Measurements from ENCODE around the gene FBXW8. TPM values are rescaled to one million over a fixed set of nuclear protein-coding genes. Genes with fewer than 3 reads are reported as not detected.

FBXW8 gene
- total RNA-seq, 1 experiment from 2014 or later, result 10.3 TPM

DNA sequence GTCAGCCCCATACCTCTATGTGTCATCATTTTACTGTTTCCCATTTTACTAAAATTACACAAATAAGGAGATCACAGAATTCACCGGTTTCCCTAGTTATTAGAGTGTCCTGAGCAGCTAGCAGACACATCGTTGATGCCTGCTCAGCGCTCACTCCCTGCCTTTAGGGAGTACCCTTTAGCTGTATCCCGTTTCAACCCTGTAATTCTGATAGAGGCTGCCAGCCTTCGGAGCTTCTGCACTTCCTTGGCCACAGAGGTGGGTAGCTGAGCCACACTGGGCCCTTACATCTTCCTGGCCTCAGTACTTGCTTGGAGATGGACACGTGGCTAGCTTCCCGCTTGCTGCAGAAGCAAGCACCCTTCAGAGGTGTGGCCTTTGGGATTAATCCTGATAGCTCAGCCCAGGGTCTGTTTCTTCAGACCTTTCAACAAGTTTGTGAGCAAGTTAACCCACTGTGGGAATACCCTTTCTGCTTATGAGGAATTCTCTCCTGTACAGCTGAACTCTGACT, 14.3 kb upstream of the FBXW8 start:
- no peak for DNase-seq (ENCODE audit: low read depth in 1 of 2, low spot score in 2 of 2)
- Histone ChIP-seq H3K4me3 (no peak overlapping the region), H3K4me1 (replicated peaks) (no peaks in the 10 kb centered on the region), H3K36me3 (no peaks in the 10 kb centered on the region), H3K27me3 (replicated peaks) (peaks cover 6% of the 10 kb centered on the region; the same call in 1 of the 2 replicates), H3K9me3 (replicated peaks) (no peaks in the 10 kb centered on the region; the same call in 1 of the 2 replicates), H3K27ac (no peak overlapping the region)

DNA sequence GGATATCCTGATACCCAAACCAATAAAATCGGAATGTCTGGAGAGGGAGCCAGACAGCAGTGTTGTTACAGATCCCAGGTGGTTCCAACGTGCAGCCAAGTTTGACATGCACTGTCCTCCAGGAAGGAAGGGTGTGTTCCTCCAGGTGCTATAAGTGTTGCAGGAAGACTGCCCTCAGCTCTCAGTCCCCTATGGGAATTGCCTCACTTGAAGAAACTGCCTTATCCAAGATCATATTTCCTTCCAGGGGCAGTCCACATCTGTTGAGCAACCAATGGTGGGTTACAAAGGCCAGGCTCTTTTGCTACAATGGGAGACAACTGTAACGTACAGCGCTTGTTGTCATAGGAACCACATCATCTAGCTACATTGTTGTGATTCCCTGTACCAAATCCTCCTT, 13.3 kb upstream of the FBXW8 start:
- Histone ChIP-seq H3K9me3 (replicated peaks) (no peaks in the 10 kb centered on the region; the same call in 1 of the 2 replicates), H3K4me1 (replicated peaks) (no peaks in the 10 kb centered on the region), H3K27me3 (replicated peaks) (0 out of 2 replicates have a peak, but pooled peaks cover 13% of the 10 kb centered on the region), H3K27ac (no peak overlapping the region), H3K36me3 (no peaks in the 10 kb centered on the region), H3K4me3 (no peak overlapping the region)
- no peak for DNase-seq (ENCODE audit: low read depth in 1 of 2, low spot score in 2 of 2)

DNA sequence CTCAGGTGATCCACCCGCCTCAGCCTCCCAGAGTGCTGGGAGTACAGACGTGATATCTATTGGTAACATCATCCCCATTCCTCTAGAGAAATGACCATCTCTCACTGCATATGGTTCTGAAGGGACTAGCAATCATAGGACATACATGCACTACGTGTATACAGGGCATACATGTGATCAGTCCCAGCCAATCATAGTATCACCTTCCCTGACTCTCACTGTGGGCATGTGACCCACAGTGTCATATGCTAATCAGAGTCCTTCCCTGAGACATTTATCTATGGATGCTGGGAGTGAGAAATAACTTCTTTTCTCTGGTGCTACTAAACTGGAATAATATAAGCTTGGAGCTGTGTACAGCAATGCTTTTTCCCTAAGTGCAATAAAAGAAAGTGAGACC, 12.1 kb upstream of the FBXW8 start:
- DNase-seq (ENCODE audit: low read depth in 1 of 2, low spot score in 2 of 2), result no peak
- Histone ChIP-seq H3K27ac (no peak overlapping the region), H3K4me1 (replicated peaks) (no peaks in the 10 kb centered on the region), H3K27me3 (replicated peaks) (0 out of 2 replicates have a peak, but pooled peaks cover 13% of the 10 kb centered on the region), H3K9me3 (replicated peaks) (no peaks in the 10 kb centered on the region; the same call in 1 of the 2 replicates), H3K36me3 (no peaks in the 10 kb centered on the region), H3K4me3 (no peak overlapping the region)

DNA sequence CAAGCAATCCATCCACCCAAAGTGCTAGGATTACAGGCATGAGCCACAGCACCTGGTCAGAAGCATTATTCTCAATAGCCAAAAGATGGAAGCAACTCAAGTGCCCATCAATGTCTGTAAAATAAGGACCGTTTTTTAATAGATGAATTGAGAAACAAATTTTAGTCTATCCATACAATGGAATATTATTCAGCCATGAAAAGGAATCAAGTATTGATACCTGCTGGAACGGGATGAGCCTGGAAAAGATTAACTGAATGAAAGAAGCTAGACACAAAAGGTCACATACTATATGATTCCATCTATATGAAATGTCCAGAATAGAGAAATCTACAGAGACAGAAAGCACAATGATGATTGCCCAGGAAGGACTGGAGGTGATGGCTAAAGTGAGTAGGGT, 9.1 kb upstream of the FBXW8 start:
- no peak overlapping the region for H3K27ac ChIP-seq
- no peak overlapping the region for H3K4me3 ChIP-seq
- H3K36me3 ChIP-seq, result no peaks in the 10 kb centered on the region
- no peak for DNase-seq (ENCODE audit: low read depth in 1 of 2, low spot score in 2 of 2)
- no peaks in the 10 kb centered on the region; the same call in 1 of the 2 replicates for H3K9me3 ChIP-seq (replicated peaks)
- H3K27me3 ChIP-seq (replicated peaks), result 0 out of 2 replicates have a peak, but pooled peaks cover 13% of the 10 kb centered on the region
- H3K4me1 ChIP-seq (replicated peaks), result no peaks in the 10 kb centered on the region

DNA sequence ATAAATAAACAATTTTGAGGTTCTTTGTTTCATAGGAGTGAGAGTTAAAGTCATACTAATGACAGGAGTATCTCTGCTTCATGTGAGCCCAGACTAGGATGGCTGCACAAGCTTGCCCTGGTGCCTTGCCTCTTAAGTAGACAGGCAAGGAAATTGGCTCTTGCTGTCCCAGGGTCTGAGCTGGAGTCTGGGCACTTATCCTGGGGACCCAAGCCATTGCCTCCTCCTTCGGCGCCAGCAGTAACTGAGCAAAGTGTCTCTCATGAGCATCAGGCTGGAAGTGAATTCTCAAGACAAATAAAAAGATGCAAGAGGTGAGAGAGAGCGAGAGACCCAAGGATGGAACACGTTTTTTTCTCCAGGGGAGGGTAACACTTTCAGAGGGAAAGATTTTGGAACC, 6.9 kb upstream of the FBXW8 start:
- no peaks in the 10 kb centered on the region for H3K4me1 ChIP-seq (replicated peaks)
- 0 out of 2 replicates have a peak, but pooled peaks cover 8% of the 10 kb centered on the region for H3K27me3 ChIP-seq (replicated peaks)
- no peak for DNase-seq (ENCODE audit: low read depth in 1 of 2, low spot score in 2 of 2)
- no peak overlapping the region for H3K27ac ChIP-seq
- no peak overlapping the region for H3K4me3 ChIP-seq
- H3K36me3 ChIP-seq, result no peaks in the 10 kb centered on the region
- no peaks in the 10 kb centered on the region; the same call in 1 of the 2 replicates for H3K9me3 ChIP-seq (replicated peaks)

DNA sequence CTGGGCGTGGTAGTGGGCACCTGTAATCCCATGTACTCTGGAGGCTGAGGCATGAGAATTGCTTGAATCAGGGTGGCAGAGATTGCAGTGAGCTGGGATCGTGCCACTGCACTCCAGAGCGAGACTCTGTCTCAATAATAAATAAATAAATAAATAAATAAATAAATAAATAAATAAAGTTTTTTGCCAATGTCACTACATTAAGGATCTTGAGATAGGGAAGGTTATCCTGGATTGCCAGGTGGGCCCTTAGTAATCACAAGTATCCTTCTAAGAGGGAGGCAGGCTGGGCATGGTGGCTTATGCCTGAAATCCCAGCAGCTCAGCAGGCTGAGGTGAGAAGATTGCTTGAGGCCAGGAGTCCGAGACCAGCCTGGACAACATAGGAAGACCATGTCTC, 4.5 kb upstream of the FBXW8 start:
- Histone ChIP-seq H3K4me3 (no peak overlapping the region), H3K9me3 (replicated peaks) (no peaks in the 10 kb centered on the region; the same call in 1 of the 2 replicates), H3K27me3 (replicated peaks) (peaks cover 8% of the 10 kb centered on the region; the same call in 1 of the 2 replicates), H3K36me3 (peaks cover 4% of the 10 kb centered on the region), H3K4me1 (replicated peaks) (no peaks in the 10 kb centered on the region), H3K27ac (no peak overlapping the region)
- DNase-seq (ENCODE audit: low read depth in 1 of 2, low spot score in 2 of 2), result no peak

DNA sequence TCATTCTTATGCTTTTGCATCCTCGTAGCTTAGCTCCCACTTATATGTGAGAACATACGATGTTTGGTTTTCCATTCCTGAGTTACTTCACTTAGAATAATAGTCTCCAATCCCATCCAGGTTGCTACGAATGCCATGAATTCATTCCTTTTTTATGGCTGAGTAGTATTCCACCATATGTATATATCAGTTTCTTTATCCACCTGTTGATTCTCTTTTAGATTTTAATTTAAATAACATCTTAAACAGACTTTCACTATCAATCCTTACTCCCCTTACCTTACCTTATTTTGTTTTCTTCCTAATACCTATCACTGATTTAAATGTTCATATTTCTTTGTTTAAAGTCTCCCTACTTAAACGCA, 488 bp upstream of the FBXW8 start:
- Histone ChIP-seq H3K4me1 (replicated peaks) (no peaks in the 10 kb centered on the region), H3K36me3 (peaks cover 12% of the 10 kb centered on the region), H3K4me3 (peak overlapping the region; percentile 98), H3K9me3 (replicated peaks) (no peaks in the 10 kb centered on the region), H3K27me3 (replicated peaks) (no peaks in the 10 kb centered on the region; the same call in 1 of the 2 replicates), H3K27ac (no peak overlapping the region)
- no peak for DNase-seq (ENCODE audit: low read depth in 1 of 2, low spot score in 2 of 2)

DNA sequence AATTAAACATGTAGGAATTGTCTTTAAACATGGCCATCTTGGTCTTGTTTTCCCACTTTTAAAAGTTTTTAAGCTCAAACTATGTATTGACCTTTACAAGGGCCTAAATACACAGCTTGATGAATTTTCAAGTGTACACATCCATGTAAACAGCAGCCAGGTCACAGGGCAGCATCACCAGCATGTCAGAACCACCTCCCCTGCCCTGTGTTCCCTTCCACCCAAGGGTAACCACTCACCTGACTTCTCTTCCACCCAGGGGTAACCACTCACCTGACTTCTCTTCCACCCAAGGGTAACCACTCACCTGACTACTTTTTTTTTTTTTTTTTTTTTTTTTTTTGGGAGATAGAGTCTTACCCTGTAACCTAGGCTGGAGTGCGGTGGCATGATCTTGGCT, 4.6 kb downstream of the FBXW8 start:
- Histone ChIP-seq H3K36me3 (peaks cover 42% of the 10 kb centered on the region), H3K4me1 (replicated peaks) (peaks cover 17% of the 10 kb centered on the region), H3K27me3 (replicated peaks) (no peaks in the 10 kb centered on the region), H3K27ac (no peak overlapping the region), H3K9me3 (replicated peaks) (0 out of 2 replicates have a peak, but pooled peaks cover 4% of the 10 kb centered on the region), H3K4me3 (no peak overlapping the region)
- DNase-seq (ENCODE audit: low read depth in 1 of 2, low spot score in 2 of 2), result no peak

DNA sequence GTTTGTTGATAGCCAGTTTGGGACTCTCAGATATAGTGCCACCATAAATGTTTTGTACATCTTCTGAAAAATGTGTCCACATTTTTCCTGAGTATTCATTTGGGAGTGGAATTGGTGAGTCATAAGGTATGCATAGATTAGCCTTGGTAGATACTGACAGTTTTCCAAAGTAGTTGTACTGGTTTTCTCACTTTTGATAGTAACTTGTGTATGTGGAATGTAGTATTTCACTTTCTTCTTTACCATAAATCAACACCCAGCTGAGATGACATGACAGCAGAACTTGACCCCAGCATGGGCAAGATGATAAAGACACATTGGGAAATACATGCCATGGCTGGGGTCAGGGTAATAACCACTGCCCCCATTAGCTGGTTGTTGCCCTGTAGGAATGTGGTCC, 5.4 kb downstream of the FBXW8 start:
- Histone ChIP-seq H3K9me3 (replicated peaks) (0 out of 2 replicates have a peak, but pooled peaks cover 4% of the 10 kb centered on the region), H3K4me1 (replicated peaks) (peaks cover 17% of the 10 kb centered on the region), H3K36me3 (peaks cover 38% of the 10 kb centered on the region), H3K4me3 (no peak overlapping the region), H3K27ac (no peak overlapping the region), H3K27me3 (replicated peaks) (no peaks in the 10 kb centered on the region)
- no peak for DNase-seq (ENCODE audit: low read depth in 1 of 2, low spot score in 2 of 2)

DNA sequence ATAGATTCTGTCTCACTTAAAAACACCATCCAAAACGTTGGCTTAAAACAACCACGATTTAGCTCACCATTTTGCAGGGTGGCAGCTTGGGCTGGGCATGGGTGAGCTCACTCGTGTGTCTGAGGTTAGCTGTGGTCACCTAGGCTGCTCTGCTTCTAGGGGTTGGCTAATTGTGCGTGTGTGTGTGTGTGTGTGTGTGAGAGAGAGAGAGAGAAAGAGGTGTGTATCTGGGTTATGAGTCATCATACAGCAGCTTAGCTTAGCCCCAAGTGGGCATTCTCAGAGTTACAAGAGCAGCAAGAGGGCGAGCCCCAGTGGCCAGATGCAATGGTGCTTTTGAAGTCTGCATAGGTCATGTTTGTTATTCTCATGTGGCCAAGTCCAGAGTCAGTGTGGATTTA, 6.0 kb downstream of the FBXW8 start:
- peak; percentile 68 to 76 for DNase-seq (ENCODE audit: low read depth in 1 of 2, low spot score in 2 of 2)
- Histone ChIP-seq H3K27ac (no peak overlapping the region; the same call in 1 of the 2 replicates), H3K27me3 (replicated peaks) (no peaks in the 10 kb centered on the region)

DNA sequence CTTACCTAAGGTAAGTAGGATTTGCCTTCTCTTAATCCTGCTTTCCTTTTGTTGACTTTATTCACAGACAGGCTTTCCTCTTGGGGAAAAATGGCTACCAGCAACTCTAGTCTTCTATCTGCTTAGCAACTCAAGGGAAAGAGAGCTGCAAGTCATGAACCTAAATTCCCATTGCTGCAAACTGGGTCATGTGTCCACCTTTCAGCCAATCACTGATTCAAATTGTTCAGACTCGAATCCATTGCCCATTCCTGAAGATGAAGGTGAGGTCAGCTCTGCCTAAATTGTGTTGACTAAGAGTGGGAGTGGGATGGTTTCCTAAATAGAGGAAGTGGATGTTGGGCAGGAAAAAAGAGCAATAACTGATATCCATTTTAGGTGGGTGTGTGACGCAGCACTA, 7.7 kb downstream of the FBXW8 start:
- no peaks in the 10 kb centered on the region for H3K27me3 ChIP-seq (replicated peaks)
- H3K9me3 ChIP-seq (replicated peaks), result 0 out of 2 replicates have a peak, but pooled peaks cover 4% of the 10 kb centered on the region
- DNase-seq (ENCODE audit: low read depth in 1 of 2, low spot score in 2 of 2), result no peak
- H3K27ac ChIP-seq, result no peak overlapping the region
- peaks cover 17% of the 10 kb centered on the region for H3K4me1 ChIP-seq (replicated peaks)
- peaks cover 37% of the 10 kb centered on the region for H3K36me3 ChIP-seq
- H3K4me3 ChIP-seq, result no peak overlapping the region

More for the DNA sequence above, 6.0 kb downstream of the FBXW8 start:
- H3K4me1 ChIP-seq (replicated peaks), result peaks cover 17% of the 10 kb centered on the region
- peaks cover 38% of the 10 kb centered on the region for H3K36me3 ChIP-seq
- H3K9me3 ChIP-seq (replicated peaks), result 0 out of 2 replicates have a peak, but pooled peaks cover 4% of the 10 kb centered on the region
- no peak overlapping the region for H3K4me3 ChIP-seq

DNA sequence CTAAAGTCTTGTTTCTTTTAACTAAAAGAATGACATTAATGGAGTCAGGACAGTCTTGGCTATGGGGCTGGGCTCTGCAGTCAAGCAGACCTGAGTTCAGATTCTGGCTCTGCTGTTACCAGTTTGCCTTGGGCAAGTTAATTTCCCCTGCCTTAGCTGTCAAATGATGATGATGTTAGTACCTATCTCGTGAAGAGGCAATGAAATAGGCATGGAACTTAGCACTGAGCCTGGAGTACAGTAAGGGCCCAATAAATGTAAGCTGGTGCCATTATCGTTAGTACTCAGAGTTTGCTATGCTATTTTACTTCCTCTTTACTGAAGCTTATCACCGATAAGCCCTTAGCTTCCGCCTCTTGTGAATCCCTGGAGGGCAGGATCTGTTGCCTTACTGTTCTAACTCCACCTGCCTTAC, 8.5 kb downstream of the FBXW8 start:
- Histone ChIP-seq H3K9me3 (replicated peaks) (0 out of 2 replicates have a peak, but pooled peaks cover 4% of the 10 kb centered on the region), H3K36me3 (peaks cover 37% of the 10 kb centered on the region), H3K4me1 (replicated peaks) (peaks cover 21% of the 10 kb centered on the region), H3K27me3 (replicated peaks) (no peaks in the 10 kb centered on the region), H3K4me3 (no peak overlapping the region), H3K27ac (no peak overlapping the region)
- no peak for DNase-seq (ENCODE audit: low read depth in 1 of 2, low spot score in 2 of 2)

DNA sequence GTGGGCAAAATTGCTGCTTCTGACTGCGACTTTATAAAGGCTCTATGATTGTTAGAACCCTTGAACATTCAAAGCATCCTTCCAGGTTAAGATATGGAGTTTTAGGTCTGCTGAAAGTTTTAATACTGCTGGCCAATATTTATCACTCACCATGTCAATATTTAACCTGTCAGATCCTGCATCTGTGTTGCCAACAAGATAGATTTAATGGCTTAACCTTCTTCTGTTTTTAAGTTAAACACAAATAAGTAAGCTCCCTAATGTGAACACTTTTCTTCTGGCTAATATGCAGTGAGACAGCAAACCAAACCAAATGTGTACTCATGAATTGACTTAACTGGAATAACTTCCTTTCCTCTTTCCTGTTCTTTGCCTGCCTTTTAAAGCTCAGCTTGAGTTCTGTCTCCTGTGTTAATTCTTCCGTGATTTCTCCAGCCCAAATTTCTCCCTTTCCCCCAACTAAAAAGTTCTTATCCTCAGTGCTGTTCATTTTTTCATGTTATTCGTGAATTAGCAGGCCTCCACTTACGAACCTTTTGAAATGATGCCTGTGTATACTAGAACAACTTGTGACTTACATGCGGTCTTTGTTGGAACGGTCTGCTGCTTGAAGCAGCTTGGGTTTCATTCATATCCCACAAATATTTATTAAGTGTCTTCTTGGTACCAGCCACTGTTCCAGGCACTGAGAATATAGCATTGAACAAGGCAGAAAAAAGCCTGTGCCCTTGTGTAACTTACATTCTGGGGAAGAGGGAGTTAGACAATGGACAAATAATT, 9.1 kb downstream of the FBXW8 start:
- no peak for DNase-seq (ENCODE audit: low read depth in 1 of 2, low spot score in 2 of 2)
- Histone ChIP-seq H3K27me3 (replicated peaks) (no peaks in the 10 kb centered on the region), H3K9me3 (replicated peaks) (0 out of 2 replicates have a peak, but pooled peaks cover 4% of the 10 kb centered on the region), H3K36me3 (peaks cover 37% of the 10 kb centered on the region), H3K4me3 (no peak overlapping the region), H3K4me1 (replicated peaks) (peaks cover 27% of the 10 kb centered on the region), H3K27ac (no peak overlapping the region)

DNA sequence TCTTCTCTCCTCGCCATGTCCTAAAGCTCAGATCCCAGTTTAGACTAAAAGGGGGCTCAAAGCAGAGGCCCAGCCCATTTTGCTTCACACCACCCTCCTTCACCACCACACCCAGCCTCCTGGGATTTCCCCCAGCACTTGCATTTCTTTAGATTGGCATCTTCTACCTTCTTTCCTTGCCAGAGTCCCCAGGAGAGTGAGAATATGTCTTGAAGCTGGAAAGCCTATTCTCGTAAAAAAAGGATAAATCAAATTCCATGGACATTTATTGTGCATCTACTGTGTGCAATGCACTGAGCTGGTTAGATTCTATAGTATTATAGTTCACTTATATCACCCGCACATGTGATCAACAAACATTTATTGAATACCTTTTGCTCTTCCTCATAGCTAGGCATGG, 10.2 kb downstream of the FBXW8 start:
- peaks cover 29% of the 10 kb centered on the region for H3K4me1 ChIP-seq (replicated peaks)
- no peaks in the 10 kb centered on the region for H3K27me3 ChIP-seq (replicated peaks)
- no peak overlapping the region for H3K4me3 ChIP-seq
- no peak for DNase-seq (ENCODE audit: low read depth in 1 of 2, low spot score in 2 of 2)
- H3K9me3 ChIP-seq (replicated peaks), result 0 out of 2 replicates have a peak, but pooled peaks cover 1% of the 10 kb centered on the region
- H3K27ac ChIP-seq, result no peak overlapping the region
- peaks cover 31% of the 10 kb centered on the region for H3K36me3 ChIP-seq
